Endometrium (tissue), 2 donors: ENCODE data around the gene GALNT9.
"Not testable (repeated sequence)": the region's sequence is repeated elsewhere in the genome, so short reads cannot be mapped to it uniquely, and the experiment has no call there.

Experiments
- FAIRE-seq: peaks from 2 replicates; lab custom pipeline; 2012; peaks lifted over from hg19 to GRCh38; lab: Jason Lieb, UNC
- donor health status: control.
- donor health status: control.

GALNT9 gene

DNA sequence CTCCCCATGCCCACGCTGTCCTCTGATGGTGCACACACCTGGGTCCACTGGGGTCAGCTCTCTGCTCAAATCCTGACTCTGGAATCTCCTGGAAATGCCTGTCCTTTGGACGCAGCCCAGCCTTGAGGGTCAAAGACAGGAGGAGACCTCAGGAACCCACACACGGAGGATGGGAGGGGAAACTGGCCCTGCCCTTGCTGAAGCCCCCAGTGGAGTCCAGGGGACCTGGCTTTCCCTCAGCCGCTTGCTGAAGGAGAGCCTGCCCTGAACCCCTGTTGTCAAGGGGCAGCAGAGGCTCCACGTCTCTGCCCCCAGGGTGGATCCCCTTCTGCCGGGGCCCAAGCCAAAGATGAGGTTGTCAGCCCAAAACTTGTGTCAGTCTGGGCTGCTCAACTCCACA lies 16.9 kb downstream of the GALNT9 start:
- no peak for FAIRE-seq

DNA sequence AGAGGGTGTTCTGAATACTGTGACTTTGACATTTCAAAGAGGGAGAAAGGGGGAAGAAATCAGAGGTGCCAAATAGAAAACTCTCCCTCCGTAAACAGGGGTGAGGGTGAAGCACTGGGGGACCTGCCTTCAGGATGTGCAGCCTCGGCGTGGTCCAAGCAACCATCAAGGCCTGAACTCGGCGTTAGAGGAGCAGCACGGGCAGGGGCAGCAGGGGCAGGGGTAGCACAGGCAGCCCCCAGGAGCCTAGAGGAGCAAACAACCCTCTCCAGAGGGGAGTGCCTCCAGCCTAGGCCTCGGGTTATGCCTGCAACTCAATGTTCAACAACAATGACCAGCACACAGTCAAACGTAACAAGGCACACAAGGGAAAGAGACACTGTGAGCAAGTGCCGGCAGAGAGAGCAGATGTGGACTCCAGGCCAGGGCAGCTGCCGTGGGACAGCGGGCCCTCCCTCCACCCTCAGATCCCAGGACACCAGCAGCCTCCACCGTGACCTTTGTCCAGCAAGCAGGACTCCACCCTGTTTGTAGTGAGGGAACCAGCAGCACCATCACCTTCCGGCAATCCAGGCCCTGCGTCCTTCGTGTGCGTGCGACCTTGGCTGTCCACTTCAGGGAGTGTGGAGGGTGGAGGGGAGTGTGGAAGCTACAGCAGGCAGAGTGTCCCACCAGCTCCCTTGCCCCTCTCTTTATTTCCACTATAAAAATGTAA lies 18.0 kb downstream of the GALNT9 start:
- FAIRE-seq = no peak

DNA sequence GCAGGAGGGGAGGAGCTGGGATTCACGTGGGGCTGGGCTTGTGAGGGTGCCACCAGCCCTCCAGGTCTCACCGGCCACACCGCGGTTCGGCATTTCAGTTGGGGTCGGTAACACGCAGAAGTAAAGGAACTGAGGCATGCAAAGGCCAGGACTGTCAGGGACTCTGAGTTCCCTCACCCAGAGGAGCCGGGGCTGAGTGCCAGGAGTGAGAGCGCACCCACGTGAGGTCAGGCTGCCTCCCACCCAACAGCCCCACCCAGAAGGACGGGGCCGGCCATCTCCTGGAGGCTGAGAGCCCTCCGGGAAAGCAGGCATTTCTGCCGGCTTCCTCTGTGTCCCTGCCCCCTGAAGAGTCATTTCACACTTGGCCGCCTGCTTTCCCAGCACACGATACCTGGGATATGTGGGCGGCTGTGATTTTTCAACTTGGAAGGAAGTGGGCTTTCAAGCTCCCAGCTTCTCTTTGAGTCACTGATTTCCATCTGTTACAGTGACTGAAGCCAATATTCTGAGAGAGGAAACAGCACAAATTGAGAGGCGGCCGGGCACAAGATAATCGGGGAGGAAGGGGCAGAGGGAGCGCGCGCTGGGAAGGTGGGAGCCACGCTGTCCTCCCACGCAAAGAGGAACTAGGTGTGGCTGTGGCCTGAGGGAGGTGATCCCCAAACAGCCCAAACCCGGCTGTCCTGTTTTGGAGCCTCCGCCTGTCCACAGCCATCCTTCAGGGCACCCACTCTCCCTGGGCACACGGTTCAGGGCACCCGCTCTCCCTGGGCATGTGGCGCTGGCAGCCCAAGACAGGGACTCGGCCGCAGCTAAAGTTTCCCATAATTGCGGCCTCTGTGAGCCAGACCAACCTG lies 19.0 kb downstream of the GALNT9 start:
- no peak for FAIRE-seq

GRCh38 chr12:132309596-132310086 lies 19.7 kb downstream of the GALNT9 start:
- FAIRE-seq = no peak

- FAIRE-seq = no peak
Observed at GRCh38 chr12:132308853-132309595, 20.4 kb downstream of the GALNT9 start.

GRCh38 chr12:132307976-132308852 lies 21.2 kb downstream of the GALNT9 start:
- no peak for FAIRE-seq

DNA sequence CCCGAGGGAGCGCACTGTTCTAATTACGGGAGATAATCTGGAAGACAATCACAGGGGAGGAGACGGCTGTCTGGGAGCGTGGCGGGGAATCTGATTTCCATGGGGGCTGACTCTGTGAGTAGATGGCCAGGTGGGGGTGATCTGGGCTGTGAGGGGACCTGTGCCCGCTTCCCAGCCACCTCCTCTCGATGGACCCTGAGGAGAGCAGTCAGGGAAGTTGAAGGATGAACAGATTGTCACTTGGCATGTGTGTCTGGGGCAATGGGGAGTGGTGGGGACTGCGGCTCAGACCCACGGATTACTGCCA lies 22.6 kb downstream of the GALNT9 start:
- FAIRE-seq = no peak

DNA sequence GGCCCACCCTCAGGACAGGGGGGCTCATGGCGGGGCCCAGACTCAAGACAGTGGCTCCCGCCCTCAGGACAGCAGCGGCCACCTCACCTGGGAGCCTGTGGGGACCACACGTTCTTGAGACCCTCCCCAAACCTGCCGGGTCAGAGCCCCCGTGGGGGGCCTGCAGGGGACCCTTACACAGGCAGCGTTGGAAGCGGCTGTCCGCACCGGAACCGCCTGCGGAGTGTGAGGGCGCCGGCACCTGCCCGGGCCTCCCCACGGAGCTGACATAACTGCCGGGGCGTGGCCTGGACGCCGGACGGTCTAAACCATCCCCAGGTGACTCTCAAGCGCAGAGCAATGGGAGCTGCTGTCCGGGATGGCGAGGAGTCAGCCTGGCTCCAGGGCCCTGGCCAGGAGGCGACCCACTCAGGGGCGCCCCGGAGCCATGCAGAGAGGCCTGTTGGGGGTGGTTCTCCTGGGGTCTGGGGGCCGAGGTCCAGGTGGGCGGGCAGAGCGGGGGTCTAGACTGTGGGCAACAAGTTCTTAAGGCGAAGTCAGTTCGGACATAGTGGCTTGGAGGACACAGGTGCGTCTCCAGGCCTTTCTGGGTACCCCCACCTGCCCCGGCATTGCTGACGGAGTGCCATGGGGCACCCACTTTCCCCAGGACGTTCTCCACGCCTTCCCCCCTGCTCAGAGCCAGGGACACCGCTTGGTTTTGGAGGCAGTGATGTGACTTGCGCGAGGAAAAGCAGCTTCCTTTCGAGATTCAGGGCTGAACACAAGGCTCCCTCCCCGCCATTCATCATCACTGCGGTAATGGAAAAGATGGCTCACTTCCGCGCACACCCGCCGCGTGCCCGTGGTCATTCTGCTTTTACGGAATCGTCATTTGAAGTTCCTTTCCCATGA lies 23.2 kb downstream of the GALNT9 start:
- no peak for FAIRE-seq

DNA sequence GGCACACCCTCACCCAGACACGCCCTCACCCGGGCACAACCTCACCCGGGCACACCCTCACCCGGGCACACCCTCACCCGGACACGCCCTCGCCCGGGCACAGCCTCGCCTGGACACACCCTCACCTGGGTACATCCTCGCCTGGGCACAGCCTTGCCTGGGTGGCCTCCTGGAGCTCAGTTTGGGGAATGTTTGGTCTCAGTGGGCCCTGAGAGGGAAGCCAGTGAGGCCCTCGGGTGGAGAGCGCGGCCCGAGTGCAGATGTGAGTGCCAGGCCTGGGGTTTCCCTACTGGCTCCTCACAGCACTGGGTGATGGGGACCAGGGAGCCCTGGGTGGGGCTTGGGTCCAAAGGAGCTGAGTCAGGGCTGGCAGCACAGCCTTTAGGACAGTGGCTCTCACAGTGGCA lies 23.8 kb downstream of the GALNT9 start:
- no peak for FAIRE-seq

DNA sequence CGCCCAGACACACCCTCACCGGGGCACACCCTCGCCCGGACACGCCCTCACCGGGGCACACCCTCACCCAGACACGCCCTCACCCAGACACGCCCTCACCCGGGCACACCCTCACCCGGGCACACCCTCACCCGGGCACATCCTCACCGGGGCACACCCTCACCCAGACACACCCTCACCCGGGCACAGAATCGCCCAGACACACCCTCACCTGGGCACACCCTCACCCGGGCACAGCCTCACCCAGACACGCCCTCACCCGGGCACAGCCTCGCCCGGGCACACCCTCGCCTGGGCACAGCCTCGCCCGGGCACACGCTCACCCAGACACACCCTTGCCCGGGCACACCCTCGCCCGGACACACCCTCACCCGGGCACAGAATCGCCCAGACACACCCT lies 24.5 kb downstream of the GALNT9 start:
- FAIRE-seq = not testable (repeated sequence)

DNA sequence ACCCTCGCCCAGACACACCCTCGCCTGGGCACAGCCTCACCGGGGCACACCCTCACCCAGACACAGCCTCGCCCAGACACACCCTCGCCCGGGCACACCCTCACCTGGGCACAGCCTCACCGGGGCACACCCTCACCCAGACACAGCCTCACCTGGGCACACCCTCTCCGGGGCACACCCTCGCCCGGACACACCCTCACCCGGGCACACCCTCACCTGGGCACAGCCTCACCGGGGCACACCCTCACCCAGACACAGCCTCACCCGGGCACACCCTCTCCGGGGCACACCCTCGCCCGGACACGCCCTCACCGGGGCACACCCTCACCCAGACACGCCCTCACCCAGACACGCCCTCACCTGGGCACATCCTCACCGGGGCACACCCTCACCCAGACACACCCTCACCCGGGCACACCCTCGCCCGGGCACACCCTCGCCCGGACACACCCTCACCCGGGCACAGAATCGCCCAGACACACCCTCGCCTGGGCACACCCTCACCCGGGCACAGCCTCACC lies 25.5 kb downstream of the GALNT9 start:
- FAIRE-seq = not testable (repeated sequence)

DNA sequence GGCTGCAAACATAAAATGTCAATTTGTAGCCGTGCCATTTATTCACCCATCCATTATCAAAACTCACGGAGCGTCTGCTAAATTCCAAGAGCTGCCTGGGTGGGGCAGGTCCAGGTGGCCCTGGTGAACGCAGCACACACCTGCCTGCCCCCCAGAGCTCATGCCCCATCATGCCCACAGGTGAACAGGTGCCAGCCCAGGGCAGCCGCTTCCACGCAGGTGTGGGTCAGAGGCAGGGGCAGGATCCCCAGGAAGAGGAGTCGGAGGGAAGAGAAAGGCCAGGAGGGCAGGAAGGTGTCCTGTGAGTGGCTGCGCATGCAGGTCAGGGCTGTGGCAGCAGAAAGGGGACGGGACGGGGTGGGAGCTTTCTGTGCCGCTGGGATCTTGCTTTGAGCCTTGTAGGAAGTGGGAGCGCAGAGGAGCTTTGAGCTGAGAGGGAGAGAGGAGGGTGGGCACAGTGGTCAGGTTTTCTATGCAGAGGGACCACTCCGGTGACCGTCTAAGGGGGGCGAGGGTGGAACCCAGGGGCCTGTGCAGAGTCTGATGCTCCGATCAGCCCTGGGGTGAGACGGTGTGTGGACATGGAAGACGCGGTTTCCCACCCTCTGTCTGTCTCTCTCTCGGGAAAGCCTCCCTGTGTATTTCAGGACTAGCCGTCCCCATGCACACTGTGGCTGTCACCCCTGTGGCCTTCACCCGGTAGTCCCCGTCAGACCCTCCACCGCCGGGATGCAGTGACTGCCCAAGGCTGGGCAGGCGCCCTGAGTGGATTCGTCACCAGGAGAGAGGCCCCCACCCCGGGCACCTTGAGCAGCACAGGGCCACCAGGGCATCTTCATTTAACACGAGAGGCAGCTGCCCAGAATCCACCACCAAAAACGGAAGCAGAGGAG lies 26.7 kb downstream of the GALNT9 start:
- no peak for FAIRE-seq

DNA sequence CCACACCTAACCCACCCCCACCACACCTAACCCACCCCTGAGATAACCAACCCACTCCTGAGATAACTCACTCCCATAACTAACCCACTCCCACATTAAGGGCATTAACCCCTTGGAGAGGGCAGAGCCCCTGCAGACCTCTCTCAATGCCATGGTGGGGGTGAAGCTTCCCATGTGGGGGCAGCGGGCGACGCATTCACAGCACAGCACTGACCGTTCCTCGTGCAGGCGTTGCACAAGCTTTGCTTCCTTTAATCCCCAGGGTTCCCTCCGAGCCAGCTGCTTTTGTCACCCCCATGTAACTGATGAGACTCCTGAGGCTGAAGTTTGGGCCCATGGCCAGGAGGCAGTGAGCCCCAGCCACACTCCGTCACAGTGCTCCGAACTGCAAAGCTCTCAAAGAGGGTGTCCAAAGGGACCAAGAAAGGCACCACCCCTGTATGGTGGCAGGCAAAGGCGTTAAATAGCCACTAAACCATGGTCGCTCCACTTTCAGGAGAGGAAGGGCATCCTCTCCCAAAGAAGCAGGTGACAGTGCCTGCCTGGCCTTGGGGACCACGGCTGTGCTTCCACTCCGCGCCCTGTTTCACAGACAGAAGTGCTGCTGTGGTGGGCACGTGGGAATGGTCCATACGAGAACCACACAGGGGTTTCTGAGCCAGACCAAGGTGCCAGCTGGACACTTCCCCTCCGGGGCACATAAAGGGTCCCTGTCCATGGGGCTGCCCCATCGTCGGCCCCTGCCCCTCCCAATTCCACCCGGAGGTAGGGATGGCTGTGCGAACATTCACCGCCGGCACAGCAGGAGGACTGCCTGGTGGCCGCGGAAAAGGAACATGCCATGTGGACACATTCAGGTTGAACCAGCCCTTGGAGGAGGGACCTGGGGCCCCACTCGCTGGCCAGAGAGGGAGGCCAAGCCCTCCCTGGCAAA lies 28.3 kb downstream of the GALNT9 start:
- FAIRE-seq = no peak

DNA sequence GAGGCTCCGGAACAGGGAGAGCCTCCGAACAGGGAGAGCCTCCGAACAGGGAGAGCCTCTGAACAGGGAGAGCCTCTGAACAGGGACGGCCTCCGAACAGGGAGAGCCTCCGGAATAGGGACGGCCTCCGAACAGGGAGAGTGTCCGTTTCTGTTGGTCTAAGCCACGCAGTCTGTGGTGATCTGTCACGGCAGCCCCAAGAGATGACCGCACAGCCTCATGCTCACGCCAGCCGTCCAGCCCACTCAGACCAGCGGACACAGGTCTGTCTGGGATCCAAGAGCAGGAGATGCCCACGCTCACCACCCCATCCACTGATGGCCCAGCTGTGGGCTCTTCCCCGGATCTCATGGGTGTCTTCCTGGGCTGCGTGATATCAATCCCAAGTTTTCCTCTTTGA lies 33.3 kb downstream of the GALNT9 start:
- FAIRE-seq = no peak

- FAIRE-seq = not testable (repeated sequence)
Observed at GRCh38 chr12:132295561-132295960, 33.8 kb downstream of the GALNT9 start.

GRCh38 chr12:132295101-132295526 lies 34.3 kb downstream of the GALNT9 start:
- no peak for FAIRE-seq

GRCh38 chr12:132294121-132295034 lies 35.0 kb downstream of the GALNT9 start:
- FAIRE-seq = no peak
